H9 (cell line): ENCODE measurements around the gene CALN1. TPM values are rescaled to one million over a fixed set of nuclear protein-coding genes. Genes with fewer than 3 reads are reported as not detected.

Experiments
- DNase-seq: peaks from one replicate; pipeline ENCODE4 v3.0.0-alpha.2; 2017
- H2AFZ ChIP-seq: one replicate; pipeline ENCODE4 v1.6.1; 2013; ENCODE audit warnings: mild to moderate bottlenecking, low read length, control low read depth, moderate library complexity
- H2AK5ac ChIP-seq: 2 replicates; pipeline ENCODE4 v1.6.1; 2013; ENCODE audit warnings: low read length, control low read depth, mixed read lengths; ENCODE audit not compliant: insufficient read length
- H2BK120ac ChIP-seq: one replicate; pipeline ENCODE4 v1.6.1; 2013; ENCODE audit warnings: low read depth, mild to moderate bottlenecking, low read length, control low read depth, inconsistent platforms; ENCODE audit not compliant: poor library complexity, severe bottlenecking
- H2BK12ac ChIP-seq: 2 replicates; pipeline ENCODE4 v1.6.1; 2013; ENCODE audit warnings: low read length, control low read depth, mixed read lengths, low read depth; ENCODE audit not compliant: insufficient read length
- H2BK15ac ChIP-seq: 2 replicates; pipeline ENCODE4 v1.6.1; 2013; ENCODE audit warnings: low read depth, low read length, control low read depth
- H2BK20ac ChIP-seq: one replicate; pipeline ENCODE4 v1.6.1; 2013; ENCODE audit warnings: low read depth, mild to moderate bottlenecking, low read length, control low read depth, inconsistent platforms; ENCODE audit not compliant: poor library complexity, severe bottlenecking
- H2BK5ac ChIP-seq: 2 replicates; pipeline ENCODE4 v1.6.1; 2013; ENCODE audit warnings: low read length, control low read depth, mixed read lengths; ENCODE audit not compliant: insufficient read length
- H3K14ac ChIP-seq: 2 replicates; pipeline ENCODE4 v1.6.1; 2013; ENCODE audit warnings: low read length, control low read depth; ENCODE audit not compliant: insufficient read depth
- H3K18ac ChIP-seq: 2 replicates; pipeline ENCODE4 v1.6.1; 2013; ENCODE audit warnings: low read depth, mild to moderate bottlenecking, mixed read lengths, low read length, control low read depth; ENCODE audit not compliant: insufficient read length
- H3K23ac ChIP-seq: 2 replicates; pipeline ENCODE4 v1.6.1; 2013; ENCODE audit warnings: low read length, control low read depth, mixed read lengths, low read depth; ENCODE audit not compliant: insufficient read length
- H3K23me2 ChIP-seq: 2 replicates; pipeline ENCODE4 v1.6.1; 2013; ENCODE audit warnings: low read depth, mild to moderate bottlenecking, mixed read lengths, low read length, control low read depth; ENCODE audit not compliant: insufficient read length, poor library complexity, severe bottlenecking
- H3K27ac ChIP-seq: 2 replicates; pipeline ENCODE4 v1.5.1; 2013; ENCODE audit warnings: low read length, control low read depth, mixed read lengths, low read depth; ENCODE audit not compliant: insufficient read length
- H3K27me3 ChIP-seq: 2 replicates; pipeline ENCODE4 v1.6.1; 2013; ENCODE audit warnings: low read length, control low read depth, inconsistent platforms; ENCODE audit not compliant: insufficient read depth
- H3K4ac ChIP-seq: 2 replicates; pipeline ENCODE4 v1.6.1; 2013; ENCODE audit warnings: low read depth, mild to moderate bottlenecking, control low read depth, inconsistent platforms, low read length, moderate library complexity
- H3K4me1 ChIP-seq: 2 replicates; pipeline ENCODE4 v1.6.1; 2013; ENCODE audit warnings: low read length, control low read depth, inconsistent platforms; ENCODE audit not compliant: insufficient read depth
- H3K4me2 ChIP-seq: 2 replicates; pipeline ENCODE4 v1.6.1; 2013; ENCODE audit warnings: low read length, control low read depth, mixed read lengths; ENCODE audit not compliant: insufficient read length, insufficient read depth
- H3K56ac ChIP-seq: 2 replicates; pipeline ENCODE4 v1.6.1; 2013; ENCODE audit warnings: low read depth, mild to moderate bottlenecking, mixed read lengths, low read length, control low read depth; ENCODE audit not compliant: insufficient read length
- H3K79me1 ChIP-seq: 2 replicates; pipeline ENCODE4 v1.6.1; 2013; ENCODE audit warnings: low read depth, mild to moderate bottlenecking, moderate library complexity, low read length, control low read depth, inconsistent platforms; ENCODE audit not compliant: insufficient read depth, poor library complexity, severe bottlenecking
- H3K79me2 ChIP-seq: 2 replicates; pipeline ENCODE4 v1.6.1; 2013; ENCODE audit warnings: low read length, control low read depth, inconsistent platforms; ENCODE audit not compliant: insufficient read depth
- H3K9ac ChIP-seq: 2 replicates; pipeline ENCODE4 v1.6.1; 2013; ENCODE audit warnings: low read length, control low read depth, mixed read lengths; ENCODE audit not compliant: insufficient read length; ENCODE audit errors: extremely low read depth
- H3K9me3 ChIP-seq: one replicate; pipeline ENCODE4 v1.6.1; 2013; ENCODE audit warnings: low read depth, low read length, inconsistent platforms; ENCODE audit not compliant: control insufficient read depth
- H3T11ph ChIP-seq: one replicate; pipeline ENCODE4 v1.6.1; 2013; ENCODE audit warnings: mild to moderate bottlenecking, low read length, control low read depth, inconsistent platforms
- H4K20me1 ChIP-seq: one replicate; pipeline ENCODE4 v1.6.1; 2013; ENCODE audit not compliant: control insufficient read depth, insufficient read length, insufficient read depth
- H4K5ac ChIP-seq: 2 replicates; pipeline ENCODE4 v1.6.1; 2013; ENCODE audit warnings: low read depth, mild to moderate bottlenecking, mixed read lengths, low read length, control low read depth; ENCODE audit not compliant: insufficient read length
- H4K8ac ChIP-seq: replicated peaks from 2 replicates; pipeline ENCODE4 v1.6.1; 2013; ENCODE audit warnings: low read length, control low read depth, mixed read lengths, low read depth; ENCODE audit not compliant: insufficient read length
- H4K91ac ChIP-seq: 2 replicates; pipeline ENCODE4 v1.6.1; 2013; ENCODE audit warnings: low read depth, mild to moderate bottlenecking, moderate library complexity, mixed read lengths, low read length, control low read depth; ENCODE audit not compliant: insufficient read length
- H3K27ac Mint-ChIP-seq, 3 experiments: 2 replicates in 2 of 3; 3 replicates in 1 of 3; pipeline ENCODE4 v1.8.0; 2020 to 2021; ENCODE audit warnings: mixed read lengths in 3 of 3, mild to moderate bottlenecking in 1 of 3, moderate library complexity in 1 of 3
- H3K27me3 Mint-ChIP-seq: 2 replicates; pipeline ENCODE4 v1.8.0; 2021; ENCODE audit warnings: low read depth, mild to moderate bottlenecking, moderate library complexity, mixed read lengths
- H3K36me3 Mint-ChIP-seq, 3 experiments: 2 replicates in 2 of 3; 3 replicates in 1 of 3; pipeline ENCODE4 v1.8.0; 2020 to 2021; ENCODE audit warnings: low read depth in 3 of 3, mixed read lengths in 3 of 3; ENCODE audit not compliant: insufficient read depth in 1 of 3
- H3K4me1 Mint-ChIP-seq, 2 experiments: 2 replicates each; pipeline ENCODE4 v1.8.0; 2020; ENCODE audit warnings: mixed read lengths in 2 of 2
- H3K4me3 Mint-ChIP-seq, 2 experiments: 2 replicates in 1 of 2; 3 replicates in 1 of 2; pipeline ENCODE4 v1.8.0; 2020 to 2021; ENCODE audit warnings: mild to moderate bottlenecking in 2 of 2, mixed read lengths in 2 of 2, moderate library complexity in 1 of 2
- H3K9me3 Mint-ChIP-seq, 2 experiments: 2 replicates in 1 of 2; 3 replicates in 1 of 2; pipeline ENCODE4 v1.8.0; 2020; ENCODE audit warnings: mild to moderate bottlenecking in 2 of 2, mixed read lengths in 2 of 2, moderate library complexity in 1 of 2
- WGBS: extraction: QIAGEN DNeasy Blood & Tissue Kit; methylation state at CpG from one replicate; pipeline ENCODE4 v1.1.7; 2013; ENCODE audit warnings: missing lambda C conversion rate, low lambda C conversion rate, mixed read lengths; ENCODE audit not compliant: insufficient read length; ENCODE audit errors: extremely low coverage; 5-methylcytosine and 5-hydroxymethylcytosine counted together
- total RNA-seq: library from RNA; stranded (reverse); gene quantifications from 2 replicates; pipeline ENCODE4 v1.2.1, GENCODE V29; 2021
- TF ChIP-seq, protein P1 (sequence below): fragments of 200-600 bp; sonication (generic); conservative IDR thresholded peaks from 3 replicates; pipeline ENCODE4 v1.8.0; 2021; ENCODE audit warnings: antibody characterized with exemption, mild to moderate bottlenecking

CALN1 gene
- total RNA-seq, 1 experiment from 2014 or later = 2.8 TPM

DNA sequence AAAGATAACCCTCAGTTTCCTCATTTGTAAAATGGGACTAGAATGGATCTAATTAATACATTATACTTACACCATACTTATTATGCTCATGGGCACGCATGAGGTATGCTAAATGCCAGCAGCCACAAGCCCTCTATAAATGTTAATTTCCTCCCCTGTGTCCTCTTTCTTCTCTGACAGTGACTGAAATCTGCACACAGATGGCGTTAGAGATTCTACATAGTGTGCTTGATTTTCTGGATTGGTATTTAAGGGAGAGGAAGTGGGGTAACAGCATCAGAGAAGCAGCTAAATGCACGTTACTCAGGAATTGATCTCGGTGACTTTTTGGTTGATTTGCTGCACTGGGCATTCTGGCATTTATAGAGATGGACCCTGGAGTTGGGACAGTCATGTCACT lies 568.5 kb downstream of the CALN1 start:
- no peak overlapping the region for H3K14ac ChIP-seq
- H3K23ac ChIP-seq = no peak overlapping the region
- no peak overlapping the region for H2BK12ac ChIP-seq
- no peak overlapping the region for H4K8ac ChIP-seq
- no peak for DNase-seq
- no peak overlapping the region for H3K9ac ChIP-seq
- no peaks in the 10 kb centered on the region for H3K27me3 ChIP-seq
- H3K18ac ChIP-seq = no peak overlapping the region
- H2BK5ac ChIP-seq = no peak overlapping the region
- H4K5ac ChIP-seq = no peak overlapping the region
- H3K27ac ChIP-seq = no peak overlapping the region
- no peak overlapping the region for H3K4ac ChIP-seq
- H4K91ac ChIP-seq = no peak overlapping the region
- H3K79me1 ChIP-seq = no peaks in the 10 kb centered on the region
- peaks cover 3% of the 10 kb centered on the region; the same call in 1 of the 2 replicates for H3K27me3 Mint-ChIP-seq
- no peak overlapping the region for H3K56ac ChIP-seq
- peaks cover 8 to 10% of the 10 kb centered on the region in 2 experiments; a peak in 4 of 5 replicates for H3K9me3 Mint-ChIP-seq
- H2BK20ac ChIP-seq = no peak overlapping the region
- H3K9me3 ChIP-seq = no peaks in the 10 kb centered on the region
- H3K4me3 Mint-ChIP-seq = no peak overlapping the region
- no peaks in the 10 kb centered on the region for H4K20me1 ChIP-seq
- no peaks in the 10 kb centered on the region for H3K79me2 ChIP-seq
- peaks cover 10 to 11% of the 10 kb centered on the region in 2 experiments for H3K4me1 Mint-ChIP-seq
- no peak overlapping the region for H2BK15ac ChIP-seq
- H3T11ph ChIP-seq = no peak overlapping the region
- no peak overlapping the region for H3K4me2 ChIP-seq
- H3K4me1 ChIP-seq = no peaks in the 10 kb centered on the region
- H3K23me2 ChIP-seq = no peaks in the 10 kb centered on the region
- no peak overlapping the region for H2AK5ac ChIP-seq
- no peak overlapping the region for H3K27ac Mint-ChIP-seq
- WGBS = no CpG with 5 or more reads among the region's 4 CpGs
- no peak overlapping the region for H2AFZ ChIP-seq
- no peak overlapping the region for H2BK120ac ChIP-seq
- TF ChIP-seq, protein P1, sequence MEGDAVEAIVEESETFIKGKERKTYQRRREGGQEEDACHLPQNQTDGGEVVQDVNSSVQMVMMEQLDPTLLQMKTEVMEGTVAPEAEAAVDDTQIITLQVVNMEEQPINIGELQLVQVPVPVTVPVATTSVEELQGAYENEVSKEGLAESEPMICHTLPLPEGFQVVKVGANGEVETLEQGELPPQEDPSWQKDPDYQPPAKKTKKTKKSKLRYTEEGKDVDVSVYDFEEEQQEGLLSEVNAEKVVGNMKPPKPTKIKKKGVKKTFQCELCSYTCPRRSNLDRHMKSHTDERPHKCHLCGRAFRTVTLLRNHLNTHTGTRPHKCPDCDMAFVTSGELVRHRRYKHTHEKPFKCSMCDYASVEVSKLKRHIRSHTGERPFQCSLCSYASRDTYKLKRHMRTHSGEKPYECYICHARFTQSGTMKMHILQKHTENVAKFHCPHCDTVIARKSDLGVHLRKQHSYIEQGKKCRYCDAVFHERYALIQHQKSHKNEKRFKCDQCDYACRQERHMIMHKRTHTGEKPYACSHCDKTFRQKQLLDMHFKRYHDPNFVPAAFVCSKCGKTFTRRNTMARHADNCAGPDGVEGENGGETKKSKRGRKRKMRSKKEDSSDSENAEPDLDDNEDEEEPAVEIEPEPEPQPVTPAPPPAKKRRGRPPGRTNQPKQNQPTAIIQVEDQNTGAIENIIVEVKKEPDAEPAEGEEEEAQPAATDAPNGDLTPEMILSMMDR = peak; percentile 12; the same call in 1 of the 3 replicates
- H3K36me3 Mint-ChIP-seq = no peaks in the 10 kb centered on the region
